GM18868 (cell line): ENCODE data around the gene WHAMM.

ENCODE experiments used
- ATAC-seq: cut with Tn5 transposase; IDR thresholded peaks from one replicate; pipeline ENCODE4 v1.9.1; 2021; ENCODE audit warnings: mild to moderate bottlenecking, moderate library complexity; ENCODE audit not compliant: unreplicated experiment

Gene WHAMM

DNA sequence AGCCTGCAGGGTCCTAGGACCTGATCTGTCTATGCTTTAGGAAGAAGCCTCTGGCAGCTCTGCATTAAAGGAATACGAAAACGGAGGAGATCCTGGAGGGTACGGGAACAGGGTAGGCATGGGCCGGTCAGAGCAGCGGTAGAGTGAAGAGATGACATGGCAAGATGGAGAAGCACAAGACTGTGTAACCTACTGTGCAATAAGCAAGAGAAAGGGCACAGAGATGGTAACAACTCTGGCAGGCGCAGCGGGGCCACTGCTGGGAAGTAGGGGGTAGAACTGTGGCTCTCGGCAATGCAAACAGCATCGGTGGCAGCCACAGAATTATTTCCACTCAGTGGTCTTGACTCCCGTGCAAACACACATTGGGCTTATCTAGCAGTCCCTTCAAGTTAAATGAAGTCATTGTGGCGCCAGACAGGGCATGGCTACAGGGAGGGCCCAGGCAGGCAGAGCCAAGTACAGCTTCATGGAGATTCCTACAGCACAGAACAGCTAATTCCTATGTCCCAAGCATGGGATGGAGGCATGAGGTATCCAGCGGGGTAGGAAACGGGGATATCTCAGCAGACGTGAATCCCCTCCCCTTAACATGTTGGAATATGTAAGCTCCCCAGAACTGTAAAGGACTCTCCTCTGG lies 28.8 kb downstream of the WHAMM start:
- no peak for ATAC-seq

GRCh38 chr15:82839136-82839535 lies 29.7 kb downstream of the WHAMM start:
- ATAC-seq = no peak

DNA sequence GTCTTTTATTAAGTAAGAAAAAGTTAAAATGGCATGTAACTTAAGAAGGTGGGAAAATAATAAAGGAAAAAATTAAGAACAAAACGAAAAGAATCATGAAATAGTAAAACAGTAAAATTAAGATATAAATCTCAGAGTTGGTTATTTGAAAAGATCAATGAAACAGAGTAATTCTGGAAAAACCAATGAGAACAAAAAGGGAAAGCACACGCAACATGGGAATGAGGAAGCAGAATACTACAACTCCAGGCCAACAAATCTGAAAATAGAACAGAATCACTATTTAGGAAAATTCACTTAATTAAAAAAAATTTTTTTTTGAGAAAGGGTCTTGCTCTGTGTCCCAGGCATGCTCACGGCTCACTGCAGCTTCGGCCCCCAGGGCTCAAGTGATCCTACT lies 30.7 kb downstream of the WHAMM start:
- no peak for ATAC-seq

GRCh38 chr15:82843566-82843965 lies 34.1 kb downstream of the WHAMM start:
- no peak for ATAC-seq

DNA sequence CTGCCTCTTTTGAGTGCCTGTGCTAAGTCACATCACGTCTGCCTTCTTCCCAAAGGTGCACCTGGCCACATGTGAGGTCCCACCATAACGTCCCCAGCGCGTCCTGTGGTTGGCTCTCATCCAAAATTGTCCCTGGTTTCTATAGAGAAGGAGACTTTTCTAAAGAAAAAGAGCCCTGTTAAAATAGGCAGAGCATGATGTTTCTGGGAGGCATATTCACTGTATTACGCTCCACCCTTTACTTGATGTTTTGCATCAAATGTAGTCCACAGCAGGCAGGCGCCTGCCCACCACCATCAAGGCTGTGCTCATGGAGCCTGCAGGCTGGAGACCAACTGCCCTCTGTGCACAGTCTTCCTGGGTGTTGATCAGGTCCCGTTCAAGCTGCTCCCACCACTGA lies 36.3 kb downstream of the WHAMM start:
- ATAC-seq = no peak

GRCh38 chr15:82846621-82847020 lies 37.2 kb downstream of the WHAMM start:
- no peak for ATAC-seq

DNA sequence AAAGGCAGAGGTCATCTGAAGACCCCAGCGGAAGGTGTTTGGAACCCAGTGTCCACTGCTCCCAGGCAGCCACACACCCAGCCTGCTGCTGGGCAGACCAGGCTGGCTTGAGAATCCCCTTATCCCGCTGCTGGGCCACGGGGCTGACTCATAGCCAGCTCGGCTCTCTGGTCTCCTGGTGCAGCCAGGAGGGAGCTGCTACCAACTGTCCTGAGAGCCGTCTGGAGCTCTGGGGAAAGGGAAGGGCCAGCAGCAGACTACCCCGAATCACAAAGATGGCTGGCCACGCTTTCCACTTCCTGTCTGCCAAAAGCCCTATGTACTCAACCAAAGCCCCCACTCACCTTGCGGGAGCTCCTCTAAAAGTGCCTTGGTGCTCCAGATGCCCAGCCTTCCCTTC lies 38.3 kb downstream of the WHAMM start:
- ATAC-seq = no peak

- no peak for ATAC-seq
These were observed 39.0 kb downstream of the WHAMM start for GRCh38 chr15:82848241-82848993.

- peak; percentile 72 for ATAC-seq
These were observed 40.4 kb downstream of the WHAMM start for GRCh38 chr15:82849556-82850512.

GRCh38 chr15:82850731-82851130 lies 41.3 kb downstream of the WHAMM start:
- ATAC-seq = no peak

DNA sequence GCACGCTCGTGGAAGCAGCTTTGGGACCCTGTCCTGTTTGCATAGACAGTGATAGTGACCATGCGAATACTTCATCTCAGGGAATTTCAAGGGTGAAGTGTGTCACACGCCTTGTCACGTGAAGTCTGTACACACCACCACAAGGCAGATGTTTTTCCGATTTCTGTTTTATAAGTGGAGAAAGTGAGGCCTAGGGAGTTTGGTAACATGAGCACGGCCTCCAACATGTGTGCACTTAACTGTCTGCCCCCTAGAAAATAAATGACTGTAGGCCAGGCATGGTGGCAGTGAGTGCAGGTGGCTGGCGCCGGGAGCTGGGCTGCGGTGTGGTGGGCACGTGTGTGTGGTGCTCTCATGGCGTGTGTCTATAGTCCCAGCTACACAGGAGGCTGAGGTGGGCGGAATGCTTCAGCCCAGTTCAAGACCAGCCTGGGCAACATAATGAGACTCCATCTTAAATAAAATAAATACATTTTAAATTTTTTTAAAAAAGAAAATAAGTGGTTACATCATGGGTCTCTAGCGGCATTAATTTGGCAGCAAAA lies 42.0 kb downstream of the WHAMM start:
- ATAC-seq = no peak

DNA sequence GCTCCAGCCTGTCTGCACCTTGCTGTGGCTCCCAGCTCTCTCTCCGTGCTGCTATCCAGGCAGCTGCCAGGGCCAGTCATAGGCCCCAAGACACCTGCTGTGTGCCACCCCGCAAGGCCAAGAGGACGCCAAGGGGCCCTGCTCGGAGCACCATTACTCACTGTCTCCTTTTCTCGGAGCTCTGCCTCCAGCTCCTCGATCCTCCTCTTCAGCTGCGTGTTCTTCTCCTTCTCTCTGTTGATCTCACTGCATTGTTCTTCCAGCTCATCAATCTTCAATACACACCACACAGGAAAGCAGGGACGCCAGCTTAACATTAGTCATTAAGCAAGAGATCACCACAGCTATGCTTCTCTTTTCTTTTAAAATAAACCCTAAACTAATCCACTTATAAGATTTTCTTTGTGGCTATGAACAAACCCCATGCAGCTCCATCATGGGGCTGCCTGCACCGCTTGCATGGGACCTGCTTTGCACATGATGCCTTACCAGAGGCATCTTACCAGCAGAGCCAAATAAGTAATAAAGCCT lies 42.6 kb downstream of the WHAMM start:
- no peak for ATAC-seq

DNA sequence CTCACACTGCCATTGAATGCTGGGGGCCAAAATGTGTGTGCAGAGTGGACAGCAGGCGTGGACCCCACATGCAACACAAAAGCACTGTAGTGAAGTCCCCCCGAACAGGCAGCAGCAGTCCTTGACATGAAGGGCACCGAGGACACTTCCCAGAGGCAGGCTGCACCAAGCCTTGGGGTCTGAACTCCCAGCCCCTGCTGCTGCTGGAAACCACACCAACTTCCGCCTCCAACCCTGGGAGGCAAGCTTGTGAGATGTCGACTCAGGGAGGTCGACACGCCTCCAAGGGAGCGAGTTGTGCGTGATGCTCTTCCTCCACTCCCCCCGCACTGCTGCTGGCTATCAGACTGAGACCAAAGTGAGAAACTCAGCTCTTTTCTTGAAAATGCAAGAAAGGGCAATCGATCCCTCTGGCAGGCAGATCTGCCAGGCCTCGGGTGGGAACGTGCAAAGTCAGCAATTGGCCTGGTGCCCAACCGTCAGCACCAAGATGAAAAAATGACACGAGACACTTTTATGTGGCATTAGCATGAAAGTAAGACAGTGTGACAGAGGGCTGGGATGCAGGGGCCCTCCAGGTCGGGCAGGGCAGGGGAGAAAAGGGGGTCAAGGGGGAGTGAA lies 43.6 kb downstream of the WHAMM start:
- ATAC-seq = no peak

GRCh38 chr15:82854554-82854953 lies 45.1 kb downstream of the WHAMM start:
- no peak for ATAC-seq

GRCh38 chr15:82855286-82856100 lies 46.1 kb downstream of the WHAMM start:
- no peak for ATAC-seq

- ATAC-seq = no peak
These were observed 47.2 kb downstream of the WHAMM start for GRCh38 chr15:82856397-82857170.

GRCh38 chr15:82858932-82859331 lies 49.5 kb downstream of the WHAMM start:
- ATAC-seq = no peak

GRCh38 chr15:82862886-82863285 lies 53.5 kb downstream of the WHAMM start:
- no peak for ATAC-seq

DNA sequence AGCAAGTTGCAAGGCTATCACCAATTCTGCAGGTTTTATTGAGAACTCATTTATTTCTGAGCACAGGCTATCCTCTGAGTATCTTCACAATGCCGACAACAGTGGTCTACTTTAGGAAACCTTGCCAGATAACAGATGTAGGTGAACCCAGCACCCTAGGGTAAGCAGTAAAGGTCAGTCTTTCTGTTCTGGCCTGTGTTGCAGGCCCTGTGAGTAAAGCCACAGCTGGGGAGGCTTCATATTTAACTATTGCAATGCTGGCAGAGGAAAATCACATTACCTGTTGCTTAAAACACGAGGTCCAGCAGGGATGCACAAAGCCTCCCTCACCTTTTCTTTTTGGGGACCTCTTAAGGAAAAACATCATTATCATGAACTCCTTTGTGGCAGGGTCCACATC lies 55.5 kb downstream of the WHAMM start:
- no peak for ATAC-seq
